T-helper 17 cell (primary cell): ENCODE results near the gene GATB. TPM values are rescaled to one million over a fixed set of nuclear protein-coding genes. Genes with fewer than 3 reads are reported as not detected.

Experiments used
- ATAC-seq: fragments of 150-1000 bp; cut with Tn5 transposase; 2 replicates; pipeline ENCODE4 v1.10.0; 2021; ENCODE audit warnings: mild to moderate bottlenecking, moderate library complexity
- DNase-seq, 3 donors: peaks; one replicate each; pipeline versions ENCODE4 v3.0.0 to v3.0.0-alpha.2; 2020 to 2021
- H3K9me3 ChIP-seq: one replicate; pipeline ENCODE4 v1.7.0; 2013; ENCODE audit warnings: low read length, mild to moderate bottlenecking; ENCODE audit not compliant: control insufficient read depth, poor library complexity, severe bottlenecking
- H3K27ac Mint-ChIP-seq: one replicate; pipeline ENCODE4 v1.8.0; 2022; ENCODE audit warnings: mild to moderate bottlenecking, moderate library complexity, mixed read lengths
- H3K27me3 Mint-ChIP-seq: one replicate; pipeline ENCODE4 v1.8.0; 2022; ENCODE audit warnings: mixed read lengths
- H3K36me3 Mint-ChIP-seq: one replicate; pipeline ENCODE4 v1.8.0; 2022; ENCODE audit warnings: low read depth, mixed read lengths
- H3K4me1 Mint-ChIP-seq: one replicate; pipeline ENCODE4 v1.8.0; 2022; ENCODE audit warnings: mild to moderate bottlenecking, mixed read lengths
- H3K4me3 Mint-ChIP-seq: one replicate; pipeline ENCODE4 v1.8.0; 2022; ENCODE audit warnings: mild to moderate bottlenecking, moderate library complexity, mixed read lengths
- total RNA-seq, 4 donors: library from RNA in 2 of 4; stranded (reverse) in 2 of 4; gene quantifications; one replicate each; pipeline ENCODE4 v1.2.3 and lab custom pipeline; 2022 to 2026

The GATB gene
- total RNA-seq, 2 donors from 2014 or later = 7.5 to 8.3 TPM

- H3K27me3 Mint-ChIP-seq = no peaks in the 10 kb centered on the region
- no peak overlapping the region for H3K4me3 Mint-ChIP-seq
- no peak overlapping the region for H3K27ac Mint-ChIP-seq
- no peaks in the 10 kb centered on the region for H3K4me1 Mint-ChIP-seq
- no peaks in the 10 kb centered on the region for H3K9me3 ChIP-seq
- DNase-seq (no peak), ATAC-seq (no peak)
- H3K36me3 Mint-ChIP-seq = peaks cover 3% of the 10 kb centered on the region
These were observed 65.7 kb downstream of the GATB start for GRCh38 chr4:151694961-151695720.

GRCh38 chr4:151692821-151693673 is 67.8 kb downstream of the GATB start:
- peaks cover 3% of the 10 kb centered on the region for H3K36me3 Mint-ChIP-seq
- H3K27ac Mint-ChIP-seq = no peak overlapping the region
- ATAC-seq = no peak
- no peak overlapping the region for H3K4me3 Mint-ChIP-seq
- H3K9me3 ChIP-seq = no peaks in the 10 kb centered on the region
- H3K27me3 Mint-ChIP-seq = no peaks in the 10 kb centered on the region
- DNase-seq = no peak
- no peaks in the 10 kb centered on the region for H3K4me1 Mint-ChIP-seq

- Mint-ChIP-seq H3K4me3 (no peak overlapping the region), H3K27me3 (no peaks in the 10 kb centered on the region), H3K27ac (no peak overlapping the region), H3K4me1 (no peaks in the 10 kb centered on the region), H3K36me3 (peaks cover 5% of the 10 kb centered on the region)
- no peak for ATAC-seq
- no peaks in the 10 kb centered on the region for H3K9me3 ChIP-seq
- no peak for DNase-seq
These were observed 68.4 kb downstream of the GATB start for GRCh38 chr4:151692443-151692782.

- no peaks in the 10 kb centered on the region for H3K4me1 Mint-ChIP-seq
- H3K27ac Mint-ChIP-seq = no peak overlapping the region
- no peaks in the 10 kb centered on the region for H3K27me3 Mint-ChIP-seq
- H3K4me3 Mint-ChIP-seq = no peak overlapping the region
- no peak for DNase-seq
- no peak for ATAC-seq
- H3K36me3 Mint-ChIP-seq = peaks cover 5% of the 10 kb centered on the region
- no peaks in the 10 kb centered on the region for H3K9me3 ChIP-seq
These were observed 69.0 kb downstream of the GATB start for GRCh38 chr4:151691639-151692442.

GRCh38 chr4:151690876-151691275 is 69.9 kb downstream of the GATB start:
- no peak overlapping the region for H3K4me3 Mint-ChIP-seq
- peaks cover 5% of the 10 kb centered on the region for H3K36me3 Mint-ChIP-seq
- no peak overlapping the region for H3K27ac Mint-ChIP-seq
- H3K4me1 Mint-ChIP-seq = no peaks in the 10 kb centered on the region
- H3K27me3 Mint-ChIP-seq = no peaks in the 10 kb centered on the region
- no peaks in the 10 kb centered on the region for H3K9me3 ChIP-seq
- DNase-seq (no peak), ATAC-seq (no peak)

- Mint-ChIP-seq H3K27me3 (no peaks in the 10 kb centered on the region), H3K27ac (no peak overlapping the region), H3K36me3 (peaks cover 6% of the 10 kb centered on the region), H3K4me3 (no peak overlapping the region), H3K4me1 (peaks cover under 1% of the 10 kb centered on the region)
- no peak for DNase-seq
- ATAC-seq = no peak
- H3K9me3 ChIP-seq = no peaks in the 10 kb centered on the region
These were observed 70.5 kb downstream of the GATB start for GRCh38 chr4:151690164-151690870.

- H3K4me3 Mint-ChIP-seq = no peak overlapping the region
- ATAC-seq = no peak
- H3K27me3 Mint-ChIP-seq = no peaks in the 10 kb centered on the region
These were observed 71.4 kb downstream of the GATB start for GRCh38 chr4:151689211-151689991.

GRCh38 chr4:151688785-151689043 is 72.1 kb downstream of the GATB start:
- H3K4me3 Mint-ChIP-seq = no peak overlapping the region
- H3K4me1 Mint-ChIP-seq = peaks cover 2% of the 10 kb centered on the region
- no peaks in the 10 kb centered on the region for H3K9me3 ChIP-seq
- H3K36me3 Mint-ChIP-seq = peaks cover 9% of the 10 kb centered on the region
- ATAC-seq (no peak), DNase-seq (no peak)
- no peak overlapping the region for H3K27ac Mint-ChIP-seq
- no peaks in the 10 kb centered on the region for H3K27me3 Mint-ChIP-seq

More at GRCh38 chr4:151689211-151689991, 71.4 kb downstream of the GATB start:
- peaks cover 9% of the 10 kb centered on the region for H3K36me3 Mint-ChIP-seq
- H3K27ac Mint-ChIP-seq = no peak overlapping the region
- no peaks in the 10 kb centered on the region for H3K9me3 ChIP-seq
- DNase-seq = no peak
- H3K4me1 Mint-ChIP-seq = peaks cover 2% of the 10 kb centered on the region

GRCh38 chr4:151688003-151688784 is 72.6 kb downstream of the GATB start:
- Mint-ChIP-seq H3K4me3 (no peak overlapping the region), H3K27ac (no peak overlapping the region), H3K36me3 (peaks cover 11% of the 10 kb centered on the region), H3K4me1 (peaks cover 2% of the 10 kb centered on the region), H3K27me3 (no peaks in the 10 kb centered on the region)
- no peaks in the 10 kb centered on the region for H3K9me3 ChIP-seq
- DNase-seq = no peak
- no peak for ATAC-seq

- H3K4me3 Mint-ChIP-seq = no peak overlapping the region
- DNase-seq (no peak), ATAC-seq (no peak)
- H3K27ac Mint-ChIP-seq = no peak overlapping the region
- no peaks in the 10 kb centered on the region for H3K27me3 Mint-ChIP-seq
- peaks cover 14% of the 10 kb centered on the region for H3K36me3 Mint-ChIP-seq
- H3K4me1 Mint-ChIP-seq = peaks cover 2% of the 10 kb centered on the region
- H3K9me3 ChIP-seq = no peaks in the 10 kb centered on the region
These were observed 73.7 kb downstream of the GATB start for GRCh38 chr4:151687021-151687640.

GRCh38 chr4:151685303-151685702 is 75.5 kb downstream of the GATB start:
- Mint-ChIP-seq H3K27me3 (no peaks in the 10 kb centered on the region), H3K27ac (no peak overlapping the region), H3K4me1 (peaks cover 2% of the 10 kb centered on the region), H3K36me3 (peaks cover 14% of the 10 kb centered on the region), H3K4me3 (no peak overlapping the region)
- no peak for ATAC-seq
- H3K9me3 ChIP-seq = no peaks in the 10 kb centered on the region
- DNase-seq = no peak
